HG02588 (cell line): ENCODE measurements around the gene GLE1.
"Not testable (repeated sequence)": the region's sequence is repeated elsewhere in the genome, so short reads cannot be mapped to it uniquely, and the experiment has no call there.

Experiments used
- ATAC-seq: cut with Tn5 transposase; IDR thresholded peaks from one replicate; pipeline ENCODE4 v1.9.1; 2021; ENCODE audit warnings: mild to moderate bottlenecking, moderate library complexity; ENCODE audit not compliant: unreplicated experiment

Gene GLE1

DNA sequence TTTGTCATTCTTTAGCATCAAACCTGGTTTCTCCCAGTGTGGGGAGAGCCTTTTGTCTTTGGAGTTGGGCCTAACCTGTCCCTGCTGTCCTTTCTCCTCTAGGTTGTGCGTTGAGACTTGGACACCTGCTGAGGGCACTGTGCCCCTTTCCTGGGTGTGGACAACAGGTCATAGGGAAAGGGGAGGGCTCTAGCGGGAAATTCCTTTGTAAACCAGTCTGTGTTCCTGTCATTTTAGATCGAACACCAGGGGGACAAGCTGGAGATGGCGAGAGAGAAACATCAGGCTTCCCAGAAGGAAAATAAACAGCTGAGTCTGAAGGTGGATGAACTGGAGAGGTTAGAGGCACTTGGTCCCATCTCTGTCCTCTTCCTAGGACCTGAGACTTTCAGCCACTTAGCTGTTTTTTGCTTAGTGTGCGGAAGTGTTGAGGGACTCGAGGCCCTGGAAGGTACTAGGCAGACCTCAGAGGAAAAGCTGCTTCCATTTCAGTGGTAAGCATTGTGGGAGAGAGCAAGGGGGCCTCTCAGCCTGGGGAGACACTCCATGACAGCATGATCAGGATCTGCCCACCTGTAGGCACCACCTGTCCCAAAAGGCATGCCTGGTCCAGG lies 8.6 kb upstream of the GLE1 start:
- ATAC-seq, result no peak

DNA sequence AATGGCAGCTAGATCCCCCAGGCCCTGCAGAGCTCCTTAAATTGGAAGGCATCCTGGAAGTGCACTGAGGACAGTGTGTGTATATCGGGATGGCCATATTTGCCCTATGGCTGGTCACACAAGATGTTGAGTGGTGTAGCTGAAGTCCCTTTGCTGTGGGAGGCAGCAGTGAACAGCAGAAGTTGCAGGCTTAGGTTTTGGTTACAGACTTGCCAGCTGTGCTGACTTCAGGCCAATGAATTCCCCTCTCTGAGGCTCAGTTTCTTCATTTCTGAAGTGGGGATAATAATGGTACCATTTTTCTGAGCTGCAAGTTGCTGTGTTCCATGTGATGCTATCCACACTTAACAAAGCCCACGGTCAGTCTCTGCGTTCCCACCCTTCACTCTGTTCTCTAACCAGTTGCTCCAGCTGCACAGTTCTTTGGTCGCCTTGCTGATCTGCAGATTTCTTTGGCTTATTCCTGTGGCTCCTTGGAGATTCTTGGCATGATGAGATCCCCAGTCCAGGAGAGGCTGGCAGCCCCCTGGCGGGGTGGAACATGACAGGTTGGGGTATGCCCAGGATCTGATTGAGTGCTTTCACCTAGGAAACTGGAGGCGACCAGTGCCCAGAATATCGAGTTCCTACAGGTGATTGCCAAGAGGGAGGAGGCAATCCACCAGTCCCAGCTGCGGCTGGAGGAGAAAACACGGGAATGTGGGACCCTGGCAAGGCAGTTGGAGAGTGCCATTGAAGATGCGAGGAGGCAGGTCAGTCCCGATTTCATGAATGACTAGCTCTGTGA lies 6.5 kb upstream of the GLE1 start:
- ATAC-seq, result no peak

DNA sequence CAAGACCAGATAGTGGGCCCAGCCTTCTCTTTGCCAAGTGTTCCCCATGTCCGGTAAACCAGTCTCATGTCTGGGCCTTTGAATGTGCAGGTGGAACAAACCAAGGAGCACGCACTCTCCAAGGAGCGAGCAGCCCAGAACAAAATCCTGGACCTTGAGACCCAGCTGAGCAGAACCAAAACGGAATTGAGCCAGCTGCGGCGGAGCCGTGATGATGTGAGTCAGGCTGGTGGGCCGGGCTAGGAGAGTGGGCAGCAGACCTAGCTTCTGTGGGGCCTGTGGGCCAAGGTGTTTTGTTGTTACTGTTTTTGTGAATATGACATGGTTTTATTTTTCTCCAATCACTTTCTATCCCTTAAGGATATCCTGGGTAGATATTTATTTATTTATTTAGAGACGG lies 5.6 kb upstream of the GLE1 start:
- no peak for ATAC-seq

DNA sequence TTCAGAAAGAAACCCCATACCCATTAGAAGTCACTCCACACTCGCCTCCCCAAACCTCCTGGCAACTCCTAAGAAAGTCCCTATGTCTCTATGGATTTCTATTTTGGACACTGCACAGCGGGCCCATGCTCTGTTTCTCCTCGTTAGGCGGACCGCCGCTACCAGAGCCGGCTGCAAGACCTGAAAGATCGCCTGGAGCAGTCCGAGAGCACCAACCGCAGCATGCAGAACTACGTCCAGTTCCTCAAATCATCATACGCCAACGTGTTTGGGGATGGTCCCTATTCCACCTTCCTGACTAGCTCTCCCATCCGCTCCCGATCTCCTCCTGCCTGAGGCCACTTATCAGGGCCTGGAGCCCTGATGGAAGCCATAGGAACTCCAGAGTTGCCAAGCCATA lies 4.6 kb upstream of the GLE1 start:
- no peak for ATAC-seq

DNA sequence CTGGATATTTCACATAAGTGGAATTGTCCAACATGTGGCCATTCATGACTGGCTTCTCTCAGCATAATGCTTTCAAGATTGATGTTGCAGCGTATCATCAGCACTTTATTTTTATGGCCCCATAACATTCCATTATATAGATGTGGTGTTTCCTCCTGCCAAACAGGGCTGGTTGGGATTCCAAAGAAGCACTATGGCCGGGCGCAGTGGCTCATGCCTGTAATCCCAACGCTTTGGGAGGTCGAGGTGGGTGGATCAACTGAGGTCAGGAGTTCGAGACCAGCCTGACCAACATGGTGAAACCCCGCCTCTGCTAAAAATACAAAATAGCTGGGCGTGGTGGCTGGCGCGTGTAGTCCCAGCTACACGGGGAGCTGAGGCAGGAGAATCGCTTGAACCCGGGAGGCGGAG lies 1.1 kb upstream of the GLE1 start:
- not testable (repeated sequence) for ATAC-seq

DNA sequence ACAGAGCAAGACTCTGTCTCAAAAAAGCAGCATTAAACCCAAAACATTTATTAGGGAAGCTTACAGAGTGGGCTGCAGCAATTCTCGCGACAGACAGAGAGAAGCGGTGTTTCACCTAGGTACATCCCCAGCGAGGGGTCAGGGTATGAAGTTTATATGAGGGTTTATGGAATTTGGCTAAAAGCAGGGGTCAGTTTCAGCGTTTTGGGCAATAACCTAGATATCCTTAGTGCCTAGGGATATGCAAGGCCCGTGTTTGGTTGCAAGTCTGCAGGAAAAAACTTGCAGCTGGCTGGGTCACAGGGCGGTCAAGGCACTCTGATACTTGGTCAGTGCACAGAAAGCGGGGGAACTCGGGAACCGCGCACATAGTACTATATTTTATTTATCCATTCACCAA lies 649 bp upstream of the GLE1 start:
- ATAC-seq, result no peak

DNA sequence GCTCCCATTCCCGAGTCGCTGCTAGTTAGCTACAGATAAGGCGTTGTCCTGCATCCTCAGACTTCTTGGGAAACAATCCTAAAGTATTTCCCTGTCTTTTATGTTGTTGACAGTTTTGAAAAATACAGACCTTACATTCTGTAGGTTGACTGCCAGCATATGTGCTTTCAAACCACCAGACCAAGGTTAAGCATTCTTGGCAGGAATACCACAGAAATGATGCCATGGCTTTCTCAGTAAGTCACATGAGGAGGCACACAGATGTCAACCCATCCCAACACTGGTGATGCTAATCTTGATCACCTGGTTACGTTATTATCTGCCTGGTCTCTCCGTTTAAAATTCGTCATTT lies 871 bp downstream of the GLE1 start:
- no peak for ATAC-seq

DNA sequence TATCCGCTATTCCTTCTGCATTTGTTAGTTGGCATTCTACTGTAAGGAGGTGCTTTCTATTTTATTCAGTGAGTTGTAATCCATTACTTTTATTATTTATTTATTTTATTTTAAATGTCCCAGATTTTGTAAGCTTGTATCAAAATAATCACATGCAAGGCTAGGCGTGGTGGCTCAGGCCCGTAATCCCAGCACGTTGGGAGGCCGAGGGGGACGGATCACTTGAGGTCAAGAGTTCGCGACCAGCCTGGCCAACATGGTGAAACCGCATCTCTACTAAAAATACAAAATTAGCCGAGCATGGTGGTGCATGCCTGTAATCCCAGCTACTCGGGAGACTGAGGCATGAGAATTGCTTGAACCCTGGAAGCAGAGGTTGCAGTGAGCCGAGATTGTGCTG lies 1.4 kb downstream of the GLE1 start:
- ATAC-seq, result not testable (repeated sequence)

DNA sequence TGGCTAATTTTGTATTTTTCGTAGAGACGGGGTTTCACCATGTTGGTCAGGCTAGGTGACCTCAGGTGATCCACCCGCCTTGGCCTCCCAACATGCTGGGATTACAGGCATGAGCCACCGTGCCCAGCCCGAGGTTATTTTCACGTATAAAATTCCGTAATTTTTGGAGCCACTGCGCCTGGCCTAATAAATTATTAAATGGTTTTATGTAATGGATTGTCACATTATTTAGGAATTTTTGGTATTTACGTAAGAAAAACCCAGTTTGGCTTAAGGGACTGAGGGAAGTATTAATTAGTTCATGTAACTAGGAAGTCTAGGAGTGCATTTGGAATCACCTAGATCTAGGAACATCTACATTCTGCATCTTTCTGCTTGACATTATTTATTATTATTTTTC lies 8.3 kb downstream of the GLE1 start:
- ATAC-seq, result no peak

DNA sequence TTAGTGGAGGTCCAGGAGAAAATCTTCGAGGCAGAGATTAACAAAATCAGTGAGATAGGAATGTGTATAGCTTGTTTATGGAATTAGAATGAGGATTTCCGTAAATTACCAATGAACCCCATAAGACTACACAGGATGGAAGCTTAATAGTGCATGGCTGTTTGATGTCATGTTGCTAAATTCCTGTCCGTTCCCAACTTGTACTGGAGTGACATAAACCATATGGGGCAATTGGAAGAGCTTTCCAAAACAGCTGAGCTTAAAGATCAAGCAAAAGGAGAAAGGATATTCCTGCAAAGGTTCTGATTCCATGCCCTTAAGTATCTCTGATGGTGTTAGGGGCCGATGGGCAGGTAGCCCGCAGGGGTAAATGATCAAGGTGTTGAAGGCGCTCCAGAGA lies 17.4 kb downstream of the GLE1 start:
- no peak for ATAC-seq

DNA sequence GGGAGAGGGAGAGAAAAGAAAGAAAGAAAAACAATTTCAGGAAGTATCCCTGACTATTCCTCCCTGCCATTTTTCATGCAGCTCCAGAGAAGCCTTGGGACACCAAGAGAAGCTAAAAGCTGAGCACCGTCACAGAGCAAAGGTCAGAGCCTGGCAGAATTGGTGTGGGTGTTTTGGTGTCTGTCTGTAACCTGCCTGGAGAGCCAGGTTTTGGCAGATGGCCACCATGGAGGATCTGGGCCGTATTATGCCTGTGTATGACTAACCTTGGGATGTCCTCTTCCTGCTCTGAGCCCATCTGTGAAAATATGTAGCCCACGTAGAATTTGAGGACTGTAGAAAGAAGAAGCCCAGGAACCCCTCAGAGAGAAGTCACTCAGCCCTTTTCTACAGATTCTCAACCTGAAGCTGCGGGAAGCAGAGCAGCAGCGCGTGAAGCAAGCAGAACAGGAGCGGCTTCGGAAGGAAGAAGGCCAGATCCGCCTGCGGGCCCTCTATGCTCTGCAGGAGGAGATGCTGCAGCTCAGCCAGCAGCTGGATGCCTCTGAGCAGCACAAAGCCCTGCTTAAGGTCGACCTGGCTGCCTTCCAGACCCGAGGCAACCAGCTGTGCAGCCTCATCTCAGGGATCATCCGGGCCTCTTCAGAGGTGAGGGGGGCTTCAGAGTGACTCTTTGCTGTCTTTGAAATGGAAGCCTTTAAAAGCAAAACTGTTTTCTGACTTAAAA lies 18.8 kb downstream of the GLE1 start:
- no peak for ATAC-seq

DNA sequence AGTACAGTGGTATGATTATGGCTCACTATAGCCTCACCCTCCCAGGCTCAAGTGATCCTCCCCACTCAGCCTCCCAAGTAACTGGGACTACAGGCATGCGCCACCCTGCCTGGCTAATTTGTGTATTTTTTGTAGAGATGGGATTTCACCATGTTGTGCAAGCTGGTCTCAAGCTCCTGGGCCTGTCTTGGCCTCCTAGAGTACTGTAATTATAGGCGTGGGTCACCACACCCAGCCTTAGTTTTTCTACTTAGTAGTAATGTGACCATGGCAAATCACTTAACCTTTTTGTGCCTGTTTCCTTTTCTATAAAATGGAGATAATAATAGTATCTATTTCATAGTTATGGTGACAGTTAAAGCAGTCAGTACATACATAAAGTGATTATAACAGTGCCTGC lies 22.2 kb downstream of the GLE1 start:
- no peak for ATAC-seq

DNA sequence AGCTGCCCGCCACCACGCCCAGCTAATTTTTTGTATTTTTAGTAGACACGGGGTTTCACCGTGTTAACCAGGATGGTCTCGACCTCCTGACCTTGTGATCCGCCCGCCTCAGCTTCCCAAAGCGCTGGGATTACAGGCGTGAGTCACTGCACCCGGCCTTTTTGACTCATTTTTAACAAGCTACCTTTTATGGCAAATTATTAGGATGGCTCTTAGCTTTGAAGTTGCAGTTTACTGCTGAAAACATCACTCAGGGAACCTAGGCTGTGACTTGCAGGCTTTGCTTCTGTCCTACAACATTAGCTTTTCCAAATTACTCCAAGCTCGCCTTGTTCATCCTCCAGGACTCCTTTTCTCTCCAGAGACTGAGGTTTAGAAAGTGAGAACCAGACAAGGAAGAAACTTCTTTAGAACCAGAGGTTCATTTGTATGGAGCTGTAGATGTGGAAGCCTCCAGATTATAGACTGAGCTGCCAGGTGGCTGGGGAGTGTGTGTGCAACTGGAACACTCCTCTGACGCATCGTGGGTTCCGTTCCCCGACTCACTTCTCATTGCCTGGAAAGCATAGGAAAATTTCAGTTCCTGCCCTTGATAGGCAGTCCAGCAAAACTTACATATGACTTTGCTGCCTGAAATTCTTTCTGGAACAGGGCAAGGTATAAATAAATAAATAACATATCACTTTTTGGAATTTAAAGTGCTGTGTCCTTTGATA lies 24.1 kb downstream of the GLE1 start:
- no peak for ATAC-seq

DNA sequence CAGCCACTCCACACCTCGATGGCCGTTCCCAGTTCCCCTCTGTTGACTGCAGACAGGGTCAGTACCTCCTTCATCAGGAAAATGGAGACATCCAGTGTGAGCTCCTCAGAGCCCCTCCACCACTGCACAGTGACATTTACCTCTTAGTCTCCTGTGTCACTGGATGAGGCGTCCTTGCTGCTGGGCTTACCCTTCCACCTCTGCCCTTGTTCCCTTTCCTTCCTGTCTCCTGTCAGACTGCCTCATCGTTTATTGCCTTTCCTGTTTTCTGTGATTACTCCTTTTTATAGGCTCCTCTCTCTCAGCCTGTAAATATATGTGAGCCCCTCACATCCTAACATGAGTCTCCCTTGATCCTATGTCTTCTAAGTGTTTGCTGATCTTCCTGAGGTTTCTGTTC lies 24.7 kb downstream of the GLE1 start:
- no peak for ATAC-seq

DNA sequence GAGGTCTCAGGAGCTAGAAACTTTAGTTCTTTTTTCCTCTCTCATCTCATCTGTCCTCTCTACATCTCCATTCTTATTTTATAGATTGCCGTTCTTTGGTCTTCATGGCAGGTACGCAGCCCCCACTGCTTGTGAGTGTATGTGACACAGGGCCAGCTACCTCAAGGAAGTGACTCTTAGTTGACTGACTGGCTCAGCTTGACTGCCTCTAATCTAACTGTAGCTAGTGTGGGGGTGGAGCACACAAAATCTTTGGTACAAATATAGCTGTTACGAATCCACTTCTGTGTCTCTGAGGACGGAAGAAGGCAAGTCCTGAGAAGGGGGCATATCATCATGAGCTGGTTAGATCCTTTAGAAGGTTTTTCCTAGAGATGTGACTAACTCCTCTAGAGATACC lies 28.1 kb downstream of the GLE1 start:
- no peak for ATAC-seq

DNA sequence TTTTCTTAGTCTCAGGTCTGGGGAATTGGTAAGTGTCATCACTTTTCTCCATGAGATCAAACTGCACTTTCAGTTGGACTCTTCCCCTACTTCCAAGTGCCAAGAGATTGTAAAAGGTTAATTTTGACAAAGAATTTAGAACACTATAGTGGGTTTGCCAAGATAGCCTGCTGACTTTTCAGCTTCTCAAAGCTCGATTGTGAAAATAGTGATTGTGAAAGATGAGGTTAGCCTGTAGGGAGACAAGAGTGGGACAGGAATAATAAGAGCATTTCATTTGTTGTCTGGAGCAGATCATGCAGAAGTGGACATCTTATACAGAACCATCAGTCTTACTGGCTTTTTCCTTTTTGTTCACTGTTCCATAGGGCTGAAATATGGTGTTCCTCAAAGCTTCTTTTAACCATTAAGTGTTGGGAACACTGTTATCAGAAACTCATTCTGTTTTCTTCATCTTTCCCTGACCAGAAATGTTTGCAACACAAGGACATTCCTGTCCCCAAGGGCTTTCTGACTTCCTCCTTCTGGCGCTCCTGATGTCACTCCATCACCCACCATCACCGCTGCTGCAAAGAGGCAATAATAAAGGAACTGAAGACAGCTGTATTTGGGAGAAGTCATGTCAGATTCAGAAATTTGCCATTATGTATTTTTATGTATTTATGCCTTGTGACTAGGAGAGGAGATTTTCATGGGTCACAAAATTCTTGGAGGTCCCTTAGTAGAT lies 36.3 kb downstream of the GLE1 start:
- ATAC-seq, result no peak

DNA sequence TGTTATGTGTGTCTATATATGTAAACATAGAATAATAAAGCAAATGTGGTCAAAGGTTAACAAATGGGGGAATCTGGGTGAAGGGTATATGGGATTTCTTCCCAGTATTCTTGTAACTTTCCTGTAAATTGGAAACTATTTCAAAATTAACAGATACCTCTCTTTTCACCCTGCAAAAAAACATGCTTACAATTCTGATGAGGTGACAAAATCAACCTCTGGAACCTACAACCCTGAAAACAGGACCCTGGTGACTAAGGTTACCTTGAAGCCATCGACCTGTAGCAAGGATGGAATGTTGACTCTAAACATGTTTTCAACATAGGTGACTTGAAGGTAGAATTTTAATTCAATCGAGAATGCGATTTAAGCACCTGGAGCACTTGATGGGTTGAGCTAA lies 42.0 kb downstream of the GLE1 start:
- ATAC-seq, result no peak

DNA sequence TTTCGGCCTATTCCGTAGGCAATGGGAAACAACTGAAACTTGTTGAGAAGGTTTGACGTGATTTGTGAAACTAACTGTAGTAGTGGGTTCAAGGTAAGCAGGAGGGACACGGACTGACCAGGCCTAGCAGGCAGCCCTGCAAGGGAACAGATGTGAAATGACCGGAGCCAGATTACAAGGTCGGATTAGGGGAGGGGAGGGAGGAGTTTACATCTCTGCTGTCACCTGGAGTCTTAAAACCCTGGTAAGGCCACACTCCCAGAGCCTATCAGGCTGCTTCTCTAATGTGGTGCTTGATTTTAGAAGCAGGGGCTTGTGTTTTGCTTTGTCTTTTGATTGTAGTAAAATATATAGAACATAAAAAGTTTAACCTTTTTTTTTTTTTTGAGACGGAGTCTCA lies 44.4 kb downstream of the GLE1 start:
- no peak for ATAC-seq

DNA sequence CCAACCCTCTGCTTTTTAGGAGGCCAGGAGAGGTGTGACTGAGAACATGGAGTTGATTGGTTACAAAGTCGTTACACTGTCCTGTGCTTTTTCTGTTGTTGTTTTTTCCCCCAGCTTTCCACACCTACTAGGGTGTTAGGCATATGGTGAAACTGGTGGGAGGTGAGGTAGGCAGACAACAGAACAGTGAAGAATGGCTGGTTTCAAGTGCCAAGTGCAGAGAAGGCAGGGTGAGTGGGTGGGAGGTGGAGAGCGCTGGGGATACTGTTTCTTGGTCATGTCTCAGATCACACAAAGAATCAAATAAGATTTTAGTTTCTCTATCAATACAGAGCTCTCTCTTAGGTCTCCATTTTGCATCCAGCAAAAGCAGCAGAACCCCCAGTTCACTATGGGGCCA lies 45.7 kb downstream of the GLE1 start:
- no peak for ATAC-seq

DNA sequence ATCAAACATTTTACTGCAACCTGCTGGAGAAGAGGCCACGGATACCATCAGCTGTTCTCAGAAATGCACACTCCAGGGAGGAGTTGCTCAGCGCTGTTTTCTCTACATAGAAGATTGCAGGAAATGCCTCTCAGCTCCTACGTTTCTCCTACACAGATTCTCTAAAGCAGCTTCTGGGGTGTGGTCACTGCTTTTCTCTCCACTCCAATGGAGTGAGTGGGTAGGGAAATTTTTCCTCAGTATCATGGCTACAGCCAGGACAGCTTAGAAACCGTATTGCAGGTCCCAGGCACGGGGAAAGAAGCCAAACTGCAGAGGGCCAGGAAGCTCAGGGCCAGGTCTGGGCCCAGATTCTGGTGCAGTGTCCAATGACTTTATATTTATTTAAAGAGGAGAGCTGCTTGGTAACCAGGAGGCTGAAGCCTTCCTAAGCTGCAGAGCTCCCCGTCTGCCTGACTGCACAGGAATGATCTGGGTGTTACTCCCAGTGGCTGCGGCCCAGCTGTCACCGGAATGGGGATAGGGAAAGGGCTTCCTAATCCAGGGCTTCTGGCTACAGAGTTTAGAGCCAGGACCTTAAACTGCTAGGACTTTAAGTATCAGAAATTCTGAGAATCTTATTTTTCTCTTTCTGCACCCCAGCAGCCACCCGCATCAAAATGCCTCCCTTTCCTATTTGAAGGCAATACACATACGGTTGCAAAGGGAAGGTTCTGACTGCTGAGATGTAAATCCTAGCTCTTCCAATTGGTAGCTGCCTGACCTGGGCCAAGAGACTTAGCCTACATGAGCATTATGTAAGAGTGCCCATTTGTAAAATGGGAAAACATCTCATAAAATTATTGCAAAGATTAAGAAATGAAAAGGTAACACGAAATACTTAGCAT lies 46.5 kb downstream of the GLE1 start:
- no peak for ATAC-seq
